Placental epithelial cell (primary cell): ENCODE measurements around the gene IL20RA. TPM values are rescaled to one million over a fixed set of nuclear protein-coding genes. Genes with fewer than 3 reads are reported as not detected.

ENCODE experiments used
- small RNA-seq: library from RNA; depleted of rRNA; stranded (forward); fragments of <200 nt; gene quantifications from one replicate; pipeline ENCODE3, GENCODE V24; 2012
- total RNA-seq: library from RNA; depleted of rRNA; stranded (reverse); fragments of >200 nt; gene quantifications from 2 replicates; pipeline ENCODE4 v1.2.3, GENCODE V29; 2012

Gene IL20RA
- total RNA-seq = not detected in 2 replicates

DNA sequence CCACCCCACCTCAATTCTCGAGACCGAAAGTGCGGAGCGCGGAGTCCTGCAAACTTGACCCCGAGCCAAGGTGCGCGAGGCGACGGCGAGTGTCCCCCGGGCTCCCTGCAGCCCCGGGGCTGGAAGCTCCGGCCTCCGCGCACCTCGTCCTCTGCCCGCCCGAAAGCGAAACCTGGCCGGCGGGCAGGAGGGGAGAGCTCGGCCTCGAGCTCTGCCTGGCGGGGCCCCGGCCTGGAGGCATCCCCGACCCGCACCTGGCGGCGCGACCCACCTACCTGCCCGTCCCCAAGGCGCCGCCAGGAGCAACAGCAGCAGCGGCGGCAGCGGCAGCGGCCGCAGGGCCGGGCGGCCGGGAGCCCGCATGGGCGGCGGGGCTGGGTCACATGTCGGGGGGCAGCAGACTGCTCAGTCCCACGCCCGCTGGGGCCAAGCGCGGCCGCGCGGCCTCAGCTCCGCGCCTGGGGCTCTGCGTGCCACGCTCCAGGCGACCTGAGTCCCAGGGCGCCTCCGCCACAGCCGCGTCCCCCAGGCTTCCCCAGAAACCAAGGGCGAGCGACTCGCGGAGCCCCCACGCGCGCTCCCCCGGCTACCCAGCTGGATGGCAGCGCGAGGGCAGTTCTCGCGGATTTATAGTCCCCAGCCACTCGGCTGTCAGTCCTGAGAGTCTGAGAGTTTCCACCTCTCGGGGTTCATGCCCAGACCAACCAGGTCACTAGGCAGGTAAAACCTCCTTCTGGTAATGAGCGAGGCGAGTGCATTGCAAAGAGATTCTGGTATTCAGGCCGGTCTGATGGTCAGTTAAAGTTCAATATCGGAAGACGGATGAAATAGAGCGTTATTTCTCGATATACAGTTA lies at the start of gene IL20RA:
Gene IL20RA, minus strand, starts transcription at position 600 of the 856 bp plus-strand sequence. Its CDS starts 237 bp downstream, at position 363.

Small RNA genes within 50 kb of the gene (small RNA-seq; reads per million reads assigned to genes)
- gene RPL35AP3 = not detected

Other genes starting within 250 kb of the IL20RA start
- 6.7 and 7.4 TPM in 2 replicates for gene PEX7, start 222.4 kb downstream of the IL20RA start, total RNA-seq
- not detected in 2 replicates for gene SLC35D3, start 122.7 kb downstream of the IL20RA start, total RNA-seq
- not detected in 2 replicates for gene IL22RA2, start 128.7 kb upstream of the IL20RA start, total RNA-seq
- 34.2 and 69.3 TPM in 2 replicates for gene IFNGR1, start 174.4 kb upstream of the IL20RA start, total RNA-seq